Measurements from ENCODE around the gene DCUN1D5. TPM values are rescaled to one million over a fixed set of nuclear protein-coding genes. Genes with fewer than 3 reads are reported as not detected.

DCUN1D5 gene
- total RNA-seq (2021) = 42.7 and 53.4 TPM in 2 replicates
- percentile 94 among the genes with signal in this experiment for Bru-seq, nascent RNA
- percentile 95 among the genes with signal in this experiment for BruChase-seq, experiment 1, labeled RNA remaining after a 2-hour chase
- BruChase-seq, experiment 2, labeled RNA remaining after a 6-hour chase = percentile 88 among the genes with signal in this experiment
- long read RNA-seq, transcript DCUN1D5-201 (8 exons, 1,337 nt) = major isoform, 93 of 118 reads
- long read RNA-seq, partial matches to known transcripts = 2 of 118 reads
- long read RNA-seq, other reads (novel, unspliced or antisense) = 23 of 118 reads

GRCh38 chr11:103091801-103092524 is at the start of gene DCUN1D5:
Gene DCUN1D5 (minus strand): TSS chr11:103092160. CDS start chr11:103091872, 288 bp downstream.
- no peaks in the 10 kb centered on the region for H3K27me3 ChIP-seq (ENCODE audit: insufficient read depth, low read depth)
- no peaks in the 10 kb centered on the region for H3K9me3 ChIP-seq (ENCODE audit: insufficient read depth, low read depth)
- peak within 1 kb of the TSS; percentile 84 for H3K27ac ChIP-seq
- BruUV-seq (replicated peaks) = no TSS peak
- H4K20me1 ChIP-seq (ENCODE audit: insufficient read depth) = peaks cover 39% of the 10 kb centered on the region
- intact Hi-C loops (cut with micrococcal nuclease; ENCODE audit: unreplicated experiment) = loop anchor here (2.0 kb wide), 1 partner anchor 17 kb away; the partner anchor contains the start of gene DYNC2H1
- peaks cover 38% of the 10 kb centered on the region for H3K4me1 ChIP-seq (replicated peaks; ENCODE audit: insufficient read depth)
- no peaks in the 10 kb centered on the region for H3K9me2 ChIP-seq (ENCODE audit: insufficient read depth)
- POLR2A ChIA-PET (ENCODE audit: unreplicated experiment) = interaction anchor here (0.6 to 1.0 kb wide), 3 partner anchors 9 to 440 kb away, joined by 3 to 18 read pairs (median 3); partner anchors contain the start of gene DYNC2H1
- H3K4me2 ChIP-seq = peak within 1 kb of the TSS; percentile 88
- peaks cover 50% of the 10 kb centered on the region for H3K79me2 ChIP-seq (ENCODE audit: low read depth)
- peaks cover 24% of the 10 kb centered on the region for H3K36me3 ChIP-seq (ENCODE audit: low read depth)
- DNase-seq = peak; percentile 97
- H2AFZ ChIP-seq = peak within 1 kb of the TSS; percentile 95
- CTCF ChIA-PET = interaction anchor here (1.0 kb wide), 1 partner anchor 17 kb away, joined by 7 read pairs; the partner anchor contains the start of gene DYNC2H1
- TF ChIP-seq EZH2 (IDR thresholded peaks at IDR 0.05; ENCODE audit: low read depth) = no peak
- no peak for TF ChIP-seq CTCF (conservative IDR thresholded peaks at IDR 0.05)
- peaks cover 7% of the 10 kb centered on the region; the same call in 1 of the 2 replicates for H3F3A ChIP-seq (ENCODE audit: insufficient read depth, low read depth)
- peak within 1 kb of the TSS; percentile 74 for H3K4me3 ChIP-seq

- H3K27ac ChIP-seq = no peak overlapping the region
- POLR2A ChIA-PET (ENCODE audit: unreplicated experiment) = no interaction called here
- no peak overlapping the region for H3K4me2 ChIP-seq
- H3K79me2 ChIP-seq (ENCODE audit: low read depth) = no peaks in the 10 kb centered on the region
- no peaks in the 10 kb centered on the region for H4K20me1 ChIP-seq (ENCODE audit: insufficient read depth)
- no peaks in the 10 kb centered on the region for H3K4me1 ChIP-seq (replicated peaks; ENCODE audit: insufficient read depth)
- DNase-seq = no peak
- CTCF ChIA-PET = no interaction called here
- BruUV-seq (replicated peaks) = no TSS peak
- no peaks in the 10 kb centered on the region for H3K9me3 ChIP-seq (ENCODE audit: insufficient read depth, low read depth)
- no peak overlapping the region for H2AFZ ChIP-seq
- H3K9me2 ChIP-seq (ENCODE audit: insufficient read depth) = no peaks in the 10 kb centered on the region
- H3K4me3 ChIP-seq = no peak overlapping the region
- H3F3A ChIP-seq (ENCODE audit: insufficient read depth, low read depth) = no peaks in the 10 kb centered on the region
- no peaks in the 10 kb centered on the region for H3K27me3 ChIP-seq (ENCODE audit: insufficient read depth, low read depth)
- no peaks in the 10 kb centered on the region for H3K36me3 ChIP-seq (ENCODE audit: low read depth)
- intact Hi-C loops (cut with micrococcal nuclease; ENCODE audit: unreplicated experiment) = no loop called here
- no peak for TF ChIP-seq EZH2 (IDR thresholded peaks at IDR 0.05; ENCODE audit: low read depth)
- no peak for TF ChIP-seq CTCF (conservative IDR thresholded peaks at IDR 0.05)
Measured at GRCh38 chr11:103125462-103125861, 33.5 kb upstream of the DCUN1D5 start.

GRCh38 chr11:103114836-103115235 is 22.9 kb upstream of the DCUN1D5 start:
- Histone ChIP-seq H3K4me1 (replicated peaks; ENCODE audit: insufficient read depth) (no peaks in the 10 kb centered on the region; the same call in 1 of the 2 replicates), H3K4me3 (no peak overlapping the region), H3K27me3 (ENCODE audit: insufficient read depth, low read depth) (no peaks in the 10 kb centered on the region), H3K4me2 (no peak overlapping the region), H3K9me3 (ENCODE audit: insufficient read depth, low read depth) (no peaks in the 10 kb centered on the region), H3K27ac (no peak overlapping the region), H4K20me1 (ENCODE audit: insufficient read depth) (no peaks in the 10 kb centered on the region), H3F3A (ENCODE audit: insufficient read depth, low read depth) (peaks cover 7% of the 10 kb centered on the region; the same call in 1 of the 2 replicates), H3K36me3 (ENCODE audit: low read depth) (no peaks in the 10 kb centered on the region), H3K9me2 (ENCODE audit: insufficient read depth) (no peaks in the 10 kb centered on the region), H2AFZ (no peak overlapping the region), H3K79me2 (ENCODE audit: low read depth) (no peaks in the 10 kb centered on the region)
- intact Hi-C loops (cut with micrococcal nuclease; ENCODE audit: unreplicated experiment) = no loop called here
- TF ChIP-seq CTCF (conservative IDR thresholded peaks at IDR 0.05) (no peak), EZH2 (IDR thresholded peaks at IDR 0.05; ENCODE audit: low read depth) (no peak)
- POLR2A ChIA-PET (ENCODE audit: unreplicated experiment) = no interaction called here
- BruUV-seq (replicated peaks) = no TSS peak
- DNase-seq = no peak
- CTCF ChIA-PET = no interaction called here

Measured in PC-9 (cell line).